Astrocyte (in vitro differentiated cells and primary cell): ENCODE data around the gene KCNA5. TPM values are rescaled to one million over a fixed set of nuclear protein-coding genes. Genes with fewer than 3 reads are reported as not detected.

Source experiments
- DNase-seq: peaks from one replicate; pipeline ENCODE4 v3.0.0-alpha.2; 2010; ENCODE audit warnings: low read depth
- FAIRE-seq: peaks from 2 replicates; lab custom pipeline; 2011; peaks lifted over from hg19 to GRCh38; lab: Jason Lieb, UNC
- H2AFZ ChIP-seq: 2 replicates; pipeline ENCODE4 v1.6.0; 2012; ENCODE audit warnings: low read depth, low read length, inconsistent platforms
- H3K27ac ChIP-seq: 2 replicates; pipeline ENCODE4 v1.5.1; 2011; ENCODE audit warnings: low read depth, low read length, inconsistent platforms
- H3K27me3 ChIP-seq: 2 replicates; pipeline ENCODE4 v1.6.0; 2011; ENCODE audit warnings: low read length, inconsistent platforms; ENCODE audit not compliant: insufficient read depth
- H3K36me3 ChIP-seq: 2 replicates; pipeline ENCODE4 v1.5.1; 2011; ENCODE audit warnings: low read length, inconsistent platforms; ENCODE audit not compliant: insufficient read depth
- H3K4me1 ChIP-seq: 2 replicates; pipeline ENCODE4 v1.5.1; 2011; ENCODE audit warnings: low read length, inconsistent platforms; ENCODE audit not compliant: insufficient read depth
- H3K4me2 ChIP-seq: 2 replicates; pipeline ENCODE4 v1.6.0; 2012; ENCODE audit warnings: low read length, inconsistent platforms
- H3K4me3 ChIP-seq: 2 replicates; pipeline ENCODE4 v1.5.1; 2011; ENCODE audit warnings: low read depth, mild to moderate bottlenecking, low read length, inconsistent platforms; ENCODE audit not compliant: insufficient read depth
- H3K79me2 ChIP-seq: 2 replicates; pipeline ENCODE4 v1.6.0; 2012; ENCODE audit warnings: mild to moderate bottlenecking, low read length, inconsistent platforms; ENCODE audit not compliant: insufficient read depth
- H3K9ac ChIP-seq: 2 replicates; pipeline ENCODE4 v1.6.0; 2012; ENCODE audit warnings: mild to moderate bottlenecking, low read length, inconsistent platforms
- H3K9me3 ChIP-seq: 2 replicates; pipeline ENCODE4 v1.5.1; 2012; ENCODE audit warnings: low read depth, mild to moderate bottlenecking, low read length, inconsistent platforms; ENCODE audit not compliant: insufficient read depth
- H4K20me1 ChIP-seq: 2 replicates; pipeline ENCODE4 v1.6.0; 2012; ENCODE audit warnings: low read length, inconsistent platforms; ENCODE audit not compliant: insufficient read depth
- H3K27ac Mint-ChIP-seq: one replicate; pipeline ENCODE4 v1.8.0; 2021; ENCODE audit warnings: mild to moderate bottlenecking, mixed read lengths; ENCODE audit not compliant: unreplicated experiment
- H3K27me3 Mint-ChIP-seq: one replicate; pipeline ENCODE4 v1.8.0; 2021; ENCODE audit warnings: low read depth, mixed read lengths; ENCODE audit not compliant: unreplicated experiment
- H3K36me3 Mint-ChIP-seq: one replicate; pipeline ENCODE4 v1.8.0; 2021; ENCODE audit warnings: low read depth, mixed read lengths; ENCODE audit not compliant: unreplicated experiment
- H3K4me1 Mint-ChIP-seq: one replicate; pipeline ENCODE4 v1.8.0; 2021; ENCODE audit warnings: low read depth, mixed read lengths; ENCODE audit not compliant: unreplicated experiment
- H3K4me3 Mint-ChIP-seq: one replicate; pipeline ENCODE4 v1.8.0; 2021; ENCODE audit warnings: mild to moderate bottlenecking, moderate library complexity, mixed read lengths; ENCODE audit not compliant: unreplicated experiment
- H3K9me3 Mint-ChIP-seq: one replicate; pipeline ENCODE4 v1.8.0; 2021; ENCODE audit warnings: mild to moderate bottlenecking, mixed read lengths; ENCODE audit not compliant: unreplicated experiment
- CTCF ChIP-seq: IDR thresholded peaks from 2 replicates; pipeline ENCODE4 v1.5.1; 2011; ENCODE audit warnings: low read depth, mild to moderate bottlenecking, inconsistent platforms, low read length, moderate library complexity; ENCODE audit not compliant: insufficient read depth
- EZH2 ChIP-seq: IDR thresholded peaks from 2 replicates; pipeline ENCODE4 v1.6.1; 2012; ENCODE audit warnings: mild to moderate bottlenecking, low read length, inconsistent platforms; ENCODE audit not compliant: insufficient read depth
- total RNA-seq: library from RNA; stranded (reverse); gene quantifications from 2 replicates; pipeline ENCODE4 v1.2.1, GENCODE V29; 2021

KCNA5 gene
- total RNA-seq, 1 donor from 2014 or later = not detected

DNA sequence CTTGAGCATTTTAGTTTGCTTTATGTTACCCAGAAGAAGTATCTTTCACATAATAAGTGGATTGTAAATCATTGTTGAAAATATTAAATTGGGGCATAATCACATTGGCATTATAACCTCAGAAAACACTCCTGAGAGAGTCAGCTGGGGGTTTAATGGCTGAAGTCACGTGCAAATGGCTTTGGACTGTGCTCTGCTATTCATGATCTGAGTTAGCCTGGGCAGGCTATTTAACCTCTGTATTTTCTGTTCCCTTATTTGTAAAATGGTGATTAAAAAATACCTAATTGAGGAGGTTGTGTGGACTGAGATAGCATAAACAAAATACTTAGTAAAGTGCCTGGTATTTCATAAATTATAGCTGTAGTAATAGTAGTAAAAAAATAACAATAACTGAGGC is 24.9 kb downstream of the KCNA5 start:
- Histone ChIP-seq H3K9me3 (no peaks in the 10 kb centered on the region), H3K4me3 (no peak overlapping the region), H4K20me1 (no peaks in the 10 kb centered on the region), H3K79me2 (no peaks in the 10 kb centered on the region), H3K27me3 (peaks cover 4% of the 10 kb centered on the region), H3K9ac (no peak overlapping the region), H3K36me3 (no peaks in the 10 kb centered on the region), H2AFZ (no peak overlapping the region), H3K4me2 (no peak overlapping the region), H3K27ac (no peak overlapping the region), H3K4me1 (no peaks in the 10 kb centered on the region)
- no peaks in the 10 kb centered on the region for H3K36me3 Mint-ChIP-seq
- TF ChIP-seq CTCF = no peak
- no peak for TF ChIP-seq EZH2
- no peaks in the 10 kb centered on the region for H3K9me3 Mint-ChIP-seq
- no peak for FAIRE-seq
- H3K4me1 Mint-ChIP-seq = peaks cover 6% of the 10 kb centered on the region
- H3K4me3 Mint-ChIP-seq = no peak overlapping the region
- peaks cover 40% of the 10 kb centered on the region for H3K27me3 Mint-ChIP-seq
- no peak overlapping the region for H3K27ac Mint-ChIP-seq
- DNase-seq = no peak

DNA sequence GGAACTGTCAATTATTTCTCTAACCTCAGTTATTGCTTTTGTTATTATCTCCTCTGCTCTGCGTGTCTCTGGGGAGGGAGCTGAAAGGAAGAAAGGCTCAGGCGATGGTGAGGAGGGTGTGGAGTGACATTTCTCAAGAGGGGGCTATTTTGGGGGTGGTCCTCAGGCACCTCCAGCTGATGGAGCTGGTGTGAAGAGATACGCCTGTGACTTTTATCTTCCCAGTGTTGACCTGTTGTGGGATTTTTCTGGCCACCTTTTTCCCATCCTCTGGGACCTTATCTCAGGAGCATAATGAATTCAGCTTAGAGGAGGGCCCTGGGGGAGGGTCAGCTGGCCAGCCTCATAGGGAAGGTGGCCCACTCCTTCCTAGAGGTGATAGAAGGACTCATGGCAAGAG is 26.4 kb downstream of the KCNA5 start:
- no peaks in the 10 kb centered on the region for H3K4me1 ChIP-seq
- TF ChIP-seq CTCF (no peak), EZH2 (no peak)
- H3K27me3 Mint-ChIP-seq = peaks cover 44% of the 10 kb centered on the region

GRCh38 chr12:5071496-5071895 is 27.8 kb downstream of the KCNA5 start:
- no peaks in the 10 kb centered on the region for H3K36me3 Mint-ChIP-seq

More for the DNA sequence above, 26.4 kb downstream of the KCNA5 start:
- DNase-seq (no peak), FAIRE-seq (no peak)
- no peaks in the 10 kb centered on the region for H3K9me3 Mint-ChIP-seq
- Histone ChIP-seq H3K9me3 (no peaks in the 10 kb centered on the region), H4K20me1 (no peaks in the 10 kb centered on the region), H3K79me2 (no peaks in the 10 kb centered on the region), H3K9ac (no peak overlapping the region), H2AFZ (no peak overlapping the region), H3K36me3 (no peaks in the 10 kb centered on the region), H3K27ac (no peak overlapping the region), H3K4me2 (no peak overlapping the region), H3K27me3 (peaks cover 4% of the 10 kb centered on the region), H3K4me3 (no peak overlapping the region)
- H3K4me1 Mint-ChIP-seq = peaks cover 6% of the 10 kb centered on the region
- H3K27ac Mint-ChIP-seq = no peak overlapping the region
- H3K4me3 Mint-ChIP-seq = no peak overlapping the region
- H3K36me3 Mint-ChIP-seq = no peaks in the 10 kb centered on the region

More at GRCh38 chr12:5071496-5071895, 27.8 kb downstream of the KCNA5 start:
- H3K9me3 ChIP-seq = no peaks in the 10 kb centered on the region
- Mint-ChIP-seq H3K9me3 (no peaks in the 10 kb centered on the region), H3K4me3 (no peak overlapping the region), H3K27me3 (peaks cover 56% of the 10 kb centered on the region), H3K27ac (no peak overlapping the region), H3K4me1 (peaks cover 10% of the 10 kb centered on the region)
- H3K27me3 ChIP-seq = peaks cover 4% of the 10 kb centered on the region
- H3K9ac ChIP-seq = no peak overlapping the region
- no peaks in the 10 kb centered on the region for H4K20me1 ChIP-seq
- H3K4me3 ChIP-seq = no peak overlapping the region
- FAIRE-seq = no peak
- H2AFZ ChIP-seq = no peak overlapping the region
- no peaks in the 10 kb centered on the region for H3K79me2 ChIP-seq
- H3K27ac ChIP-seq = no peak overlapping the region
- no peaks in the 10 kb centered on the region for H3K36me3 ChIP-seq
- H3K4me2 ChIP-seq = no peak overlapping the region
- H3K4me1 ChIP-seq = no peaks in the 10 kb centered on the region
- TF ChIP-seq EZH2 (no peak), CTCF (no peak)
- no peak for DNase-seq
